Activated CD8-positive, alpha-beta memory T cell treated with anti-CD3 and anti-CD28 coated beads, Interleukin-2, amount 10 ng/mL, durations not matched to agents 7 days and 5 days (primary cell): ENCODE results near the gene TLR10. TPM values are rescaled to one million over a fixed set of nuclear protein-coding genes. Genes with fewer than 3 reads are reported as not detected.
"Not testable (repeated sequence)": the region's sequence is repeated elsewhere in the genome, so short reads cannot be mapped to it uniquely, and the experiment has no call there.

Experiments used
- ATAC-seq: fragments of 150-1000 bp; cut with Tn5 transposase; one replicate; pipeline ENCODE4 v1.10.0; 2021; ENCODE audit warnings: moderate library complexity
- CTCF ChIA-PET: fragments of 350-600 bp; sonication (Branson Sonifier 250); formaldehyde crosslinking; loops from one replicate; lab custom pipeline; 2021; ENCODE audit warnings: antibody characterized with exemption; lab: Charles Lee
- DNase-seq: peaks from one replicate; pipeline ENCODE4 v3.0.0-alpha.2; 2020
- H3K27ac Mint-ChIP-seq: one replicate; pipeline ENCODE4 v1.8.0; 2021; ENCODE audit warnings: mild to moderate bottlenecking, mixed read lengths
- H3K27me3 Mint-ChIP-seq: one replicate; pipeline ENCODE4 v1.8.0; 2021; ENCODE audit warnings: mixed read lengths
- H3K36me3 Mint-ChIP-seq: one replicate; pipeline ENCODE4 v1.8.0; 2021; ENCODE audit warnings: mild to moderate bottlenecking, mixed read lengths
- H3K4me1 Mint-ChIP-seq: one replicate; pipeline ENCODE4 v1.8.0; 2021; ENCODE audit warnings: mixed read lengths
- H3K4me3 Mint-ChIP-seq: one replicate; pipeline ENCODE4 v1.8.0; 2021; ENCODE audit warnings: mild to moderate bottlenecking, moderate library complexity, mixed read lengths
- H3K9me3 Mint-ChIP-seq: one replicate; pipeline ENCODE4 v1.8.0; 2022; ENCODE audit warnings: low read depth, mixed read lengths
- total RNA-seq, 2 experiments: library from RNA; stranded (reverse); gene quantifications; one replicate each; pipeline ENCODE4 v1.2.3, GENCODE V29; 2021

TLR10 gene
- total RNA-seq, 2 experiments from 2014 or later = 0.09 TPM; not detected in 1

- ATAC-seq (no peak), DNase-seq (no peak)
- Mint-ChIP-seq H3K27me3 (no peaks in the 10 kb centered on the region), H3K27ac (no peak overlapping the region), H3K4me1 (peaks cover 14% of the 10 kb centered on the region), H3K36me3 (peaks cover 17% of the 10 kb centered on the region), H3K9me3 (peaks cover 8% of the 10 kb centered on the region), H3K4me3 (no peak overlapping the region)
- CTCF ChIA-PET = interaction anchor here (1.3 to 1.8 kb wide), 3 partner anchors 13 to 72 kb away, joined by 4 to 7 read pairs (median 5); partner anchors contain the start of gene TLR1
Observed at GRCh38 chr4:38791010-38791409, 8.2 kb upstream of the TLR10 start.

- DNase-seq (no peak), ATAC-seq (no peak)
- Mint-ChIP-seq H3K27me3 (peaks cover 5% of the 10 kb centered on the region), H3K27ac (no peak overlapping the region), H3K9me3 (peaks cover 2% of the 10 kb centered on the region), H3K4me3 (no peak overlapping the region), H3K36me3 (peaks cover 10% of the 10 kb centered on the region), H3K4me1 (peaks cover 14% of the 10 kb centered on the region)
- CTCF ChIA-PET = interaction anchor here (2.1 to 2.2 kb wide), 2 partner anchors 16 to 29 kb away, joined by 8 to 9 read pairs; partner anchors contain the start of gene TLR1
Observed at GRCh38 chr4:38788317-38788716, 5.5 kb upstream of the TLR10 start.

GRCh38 chr4:38787693-38788092, 4.9 kb upstream of the TLR10 start:
- H3K27me3 Mint-ChIP-seq = peaks cover 6% of the 10 kb centered on the region
- ATAC-seq = no peak
- no peak overlapping the region for H3K4me3 Mint-ChIP-seq
- no peak overlapping the region for H3K27ac Mint-ChIP-seq
- no peak for DNase-seq
- CTCF ChIA-PET = interaction anchor here (2.1 kb wide), 1 partner anchor 16 kb away, joined by 8 read pairs; the partner anchor contains the start of gene TLR1
- H3K9me3 Mint-ChIP-seq = peaks cover 2% of the 10 kb centered on the region
- peaks cover 15% of the 10 kb centered on the region for H3K4me1 Mint-ChIP-seq
- H3K36me3 Mint-ChIP-seq = peaks cover 10% of the 10 kb centered on the region

- H3K9me3 Mint-ChIP-seq = peaks cover 2% of the 10 kb centered on the region
- H3K27me3 Mint-ChIP-seq = peaks cover 11% of the 10 kb centered on the region
- no peak overlapping the region for H3K4me3 Mint-ChIP-seq
- peaks cover 8% of the 10 kb centered on the region for H3K4me1 Mint-ChIP-seq
- peaks cover 10% of the 10 kb centered on the region for H3K36me3 Mint-ChIP-seq
- H3K27ac Mint-ChIP-seq = no peak overlapping the region
- ATAC-seq (no peak), DNase-seq (no peak)
- CTCF ChIA-PET = no interaction called here
Observed at GRCh38 chr4:38785901-38786402, 3.2 kb upstream of the TLR10 start.

- H3K4me1 Mint-ChIP-seq = peaks cover 4% of the 10 kb centered on the region
- no peak overlapping the region for H3K4me3 Mint-ChIP-seq
- CTCF ChIA-PET = interaction anchor here (0.7 to 4.4 kb wide), 3 partner anchors 26 to 606 kb away, joined by 3 to 17 read pairs (median 8); no protein-coding TSS in a partner anchor
- DNase-seq (no peak), ATAC-seq (no peak)
- H3K9me3 Mint-ChIP-seq = peaks cover 2% of the 10 kb centered on the region
- H3K27ac Mint-ChIP-seq = no peak overlapping the region
- H3K36me3 Mint-ChIP-seq = peaks cover 6% of the 10 kb centered on the region
- peaks cover 11% of the 10 kb centered on the region for H3K27me3 Mint-ChIP-seq
Observed at GRCh38 chr4:38785041-38785790, 2.4 kb upstream of the TLR10 start.

GRCh38 chr4:38784141-38784540, 1.4 kb upstream of the TLR10 start:
- CTCF ChIA-PET = interaction anchor here (1.8 to 4.4 kb wide), 3 partner anchors 21 to 605 kb away, joined by 8 to 20 read pairs (median 17); partner anchors contain the start of gene TLR1
- DNase-seq (no peak), ATAC-seq (no peak)
- no peak overlapping the region for H3K4me3 Mint-ChIP-seq
- no peaks in the 10 kb centered on the region for H3K36me3 Mint-ChIP-seq
- peaks cover 11% of the 10 kb centered on the region for H3K27me3 Mint-ChIP-seq
- no peaks in the 10 kb centered on the region for H3K9me3 Mint-ChIP-seq
- H3K4me1 Mint-ChIP-seq = peaks cover 4% of the 10 kb centered on the region
- H3K27ac Mint-ChIP-seq = no peak overlapping the region

- no peak for ATAC-seq
- no peak for DNase-seq
- Mint-ChIP-seq H3K9me3 (no peaks in the 10 kb centered on the region), H3K4me1 (peaks cover 4% of the 10 kb centered on the region), H3K27me3 (peaks cover 11% of the 10 kb centered on the region), H3K4me3 (no peak overlapping the region), H3K36me3 (no peaks in the 10 kb centered on the region), H3K27ac (no peak overlapping the region)
- CTCF ChIA-PET = interaction anchor here (0.5 to 4.4 kb wide), 18 partner anchors 11 to 717 kb away, joined by 3 to 58 read pairs (median 4); partner anchors contain the start of gene TLR1
Observed at GRCh38 chr4:38783109-38783460, 295 bp upstream of the TLR10 start.

- Mint-ChIP-seq H3K4me3 (no peak overlapping the region), H3K27ac (no peak overlapping the region), H3K36me3 (peaks cover 2% of the 10 kb centered on the region), H3K27me3 (peaks cover 22% of the 10 kb centered on the region), H3K9me3 (peaks cover 3% of the 10 kb centered on the region), H3K4me1 (peaks cover 4% of the 10 kb centered on the region)
- DNase-seq = no peak
- CTCF ChIA-PET = interaction anchor here (1.2 to 4.4 kb wide), 13 partner anchors 10 to 603 kb away, joined by 3 to 58 read pairs (median 6); partner anchors contain the start of gene TLR1
- no peak for ATAC-seq
Observed at GRCh38 chr4:38781854-38782261, 932 bp downstream of the TLR10 start.

- peaks cover 24% of the 10 kb centered on the region for H3K27me3 Mint-ChIP-seq
- no peak for ATAC-seq
- H3K4me3 Mint-ChIP-seq = no peak overlapping the region
- H3K36me3 Mint-ChIP-seq = peaks cover 2% of the 10 kb centered on the region
- CTCF ChIA-PET = interaction anchor here (1.1 to 4.4 kb wide), 5 partner anchors 9 to 602 kb away, joined by 5 to 58 read pairs (median 17); no protein-coding TSS in a partner anchor
- H3K4me1 Mint-ChIP-seq = peaks cover 2% of the 10 kb centered on the region
- H3K27ac Mint-ChIP-seq = no peak overlapping the region
- DNase-seq = no peak
- H3K9me3 Mint-ChIP-seq = peaks cover 3% of the 10 kb centered on the region
Observed at GRCh38 chr4:38780833-38781484, 1.8 kb downstream of the TLR10 start.

- H3K27ac Mint-ChIP-seq = no peak overlapping the region
- H3K27me3 Mint-ChIP-seq = peaks cover 32% of the 10 kb centered on the region
- DNase-seq (no peak), ATAC-seq (no peak)
- peaks cover 3% of the 10 kb centered on the region for H3K9me3 Mint-ChIP-seq
- CTCF ChIA-PET = interaction anchor here (1.1 to 3.5 kb wide), 3 partner anchors 20 to 600 kb away, joined by 5 to 58 read pairs (median 5); no protein-coding TSS in a partner anchor
- H3K4me1 Mint-ChIP-seq = peaks cover 2% of the 10 kb centered on the region
- no peak overlapping the region for H3K4me3 Mint-ChIP-seq
- peaks cover 2% of the 10 kb centered on the region for H3K36me3 Mint-ChIP-seq
Observed at GRCh38 chr4:38779790-38780189, 3.0 kb downstream of the TLR10 start.

- CTCF ChIA-PET, H3K4me1 Mint-ChIP-seq, H3K4me3 Mint-ChIP-seq, H3K36me3 Mint-ChIP-seq, ATAC-seq, DNase-seq, H3K27ac Mint-ChIP-seq, H3K9me3 Mint-ChIP-seq: not testable (repeated sequence)
- H3K27me3 Mint-ChIP-seq = peaks cover 41% of the 10 kb centered on the region
Observed at GRCh38 chr4:38777925-38778324, 4.9 kb downstream of the TLR10 start.

- Mint-ChIP-seq H3K4me1 (no peaks in the 10 kb centered on the region), H3K4me3 (no peak overlapping the region), H3K27ac (no peak overlapping the region), H3K36me3 (peaks cover 4% of the 10 kb centered on the region), H3K27me3 (peaks cover 42% of the 10 kb centered on the region), H3K9me3 (peaks cover 5% of the 10 kb centered on the region)
- ATAC-seq = no peak
- no peak for DNase-seq
- CTCF ChIA-PET = interaction anchor here (1.7 kb wide), 1 partner anchor 16 kb away, joined by 7 read pairs; no protein-coding TSS in a partner anchor
Observed at GRCh38 chr4:38775326-38775725, 7.5 kb downstream of the TLR10 start.
